Uterus (tissue), 2 donors: Measurements from ENCODE around the gene SLC36A3.
"Not testable (repeated sequence)": the region's sequence is repeated elsewhere in the genome, so short reads cannot be mapped to it uniquely, and the experiment has no call there.

Experiments
- CTCF ChIP-seq, 4 experiments: fragments of 200-600 bp in 2 of 4; fragments of 450-650 bp in 2 of 4; sonication (generic) in 2 of 4; IDR thresholded peaks; one replicate each; pipeline ENCODE4 v1.5.1; 2016 to 2019; ENCODE audit warnings: antibody characterized with exemption in 4 of 4, mild to moderate bottlenecking in 2 of 4, moderate library complexity in 1 of 4
- POLR2A ChIP-seq, 2 donors: fragments of 450-650 bp; IDR thresholded peaks; one replicate each; pipeline ENCODE4 v1.6.1; 2016; ENCODE audit warnings: antibody characterized with exemption in 2 of 2, mild to moderate bottlenecking in 1 of 2, moderate library complexity in 1 of 2

DNA sequence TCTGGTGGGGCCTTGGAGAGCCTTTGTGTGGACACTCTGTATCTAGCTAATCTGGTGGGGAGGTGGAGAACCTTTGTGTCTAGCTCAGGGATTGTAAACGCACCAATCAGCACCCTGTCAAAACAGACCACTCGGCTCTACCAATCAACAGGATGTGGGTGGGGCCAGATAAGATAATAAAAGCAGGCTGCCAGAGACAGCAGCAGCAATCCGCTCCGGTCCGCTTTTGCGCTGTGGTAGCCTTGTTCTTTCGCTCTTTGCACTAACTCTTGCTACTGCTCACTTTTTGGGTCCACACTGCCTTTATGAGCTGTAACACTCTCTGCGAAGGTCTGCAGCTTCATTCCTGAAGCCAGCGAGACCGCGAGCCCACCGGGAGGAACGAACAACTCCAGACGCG is 6.3 kb upstream of the SLC36A3 start:
- not testable (repeated sequence) for TF ChIP-seq CTCF, POLR2A (IDR thresholded peaks at IDR 0.05)
